Lower leg skin (tissue), 3 donors: ENCODE data around the gene EIF2S3B.

Experiments
- CTCF ChIP-seq, 3 donors: fragments of 450-650 bp; IDR thresholded peaks; one replicate each; pipeline ENCODE4 v1.5.1; 2016; ENCODE audit warnings: antibody characterized with exemption in 3 of 3, mild to moderate bottlenecking in 3 of 3, moderate library complexity in 2 of 3
- POLR2A ChIP-seq, 2 donors: fragments of 450-650 bp; IDR thresholded peaks; one replicate each; pipeline ENCODE4 v1.6.1; 2016 to 2017; ENCODE audit warnings: antibody characterized with exemption in 2 of 2, mild to moderate bottlenecking in 1 of 2, moderate library complexity in 1 of 2

GRCh38 chr12:10497602-10498001, 8.1 kb upstream of the EIF2S3B start:
- no peak for TF ChIP-seq POLR2A (IDR thresholded peaks at IDR 0.05)
- TF ChIP-seq CTCF (IDR thresholded peaks at IDR 0.05): no peak
